ENCODE data around the gene FILIP1L.

Gene FILIP1L

DNA sequence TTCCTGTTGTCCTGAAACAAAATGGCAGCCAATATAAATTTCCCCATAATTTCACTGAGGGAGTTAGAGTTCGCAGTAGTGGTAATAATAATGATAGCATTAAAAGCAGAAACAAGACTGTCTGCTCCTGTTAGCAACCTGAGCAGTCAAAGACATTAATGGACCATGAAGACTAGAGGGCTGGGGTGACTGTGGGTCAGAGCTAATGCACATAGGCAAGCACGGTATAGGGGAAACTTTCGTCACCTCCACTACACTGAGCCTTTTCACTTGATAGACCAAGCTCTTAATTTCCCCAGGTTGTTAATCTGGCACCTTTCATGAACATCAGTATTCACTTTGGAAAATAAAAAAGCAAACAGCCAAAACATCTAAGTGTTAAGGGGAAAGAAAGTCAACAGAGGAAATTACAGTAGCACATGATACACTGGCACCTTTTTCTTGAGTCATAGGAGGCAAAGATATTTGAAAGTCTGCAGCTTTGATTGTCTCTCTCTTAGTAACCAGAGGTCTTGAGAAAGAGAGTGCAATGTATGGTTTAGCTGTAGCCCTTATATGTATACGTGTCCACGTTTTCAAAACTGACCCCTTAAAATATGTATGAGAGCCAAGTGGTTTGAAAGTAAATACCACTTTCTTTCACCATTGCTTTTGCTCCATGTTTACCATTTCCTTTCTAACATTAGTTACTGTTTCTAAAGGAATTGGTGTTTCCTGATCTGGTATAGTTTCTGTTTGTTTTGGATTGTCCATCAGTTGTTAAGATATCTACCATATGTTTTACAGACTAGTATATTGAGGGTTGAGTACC is 104.8 kb downstream of the FILIP1L start:
- no peak for DNase-seq (ENCODE audit: low read depth)

DNA sequence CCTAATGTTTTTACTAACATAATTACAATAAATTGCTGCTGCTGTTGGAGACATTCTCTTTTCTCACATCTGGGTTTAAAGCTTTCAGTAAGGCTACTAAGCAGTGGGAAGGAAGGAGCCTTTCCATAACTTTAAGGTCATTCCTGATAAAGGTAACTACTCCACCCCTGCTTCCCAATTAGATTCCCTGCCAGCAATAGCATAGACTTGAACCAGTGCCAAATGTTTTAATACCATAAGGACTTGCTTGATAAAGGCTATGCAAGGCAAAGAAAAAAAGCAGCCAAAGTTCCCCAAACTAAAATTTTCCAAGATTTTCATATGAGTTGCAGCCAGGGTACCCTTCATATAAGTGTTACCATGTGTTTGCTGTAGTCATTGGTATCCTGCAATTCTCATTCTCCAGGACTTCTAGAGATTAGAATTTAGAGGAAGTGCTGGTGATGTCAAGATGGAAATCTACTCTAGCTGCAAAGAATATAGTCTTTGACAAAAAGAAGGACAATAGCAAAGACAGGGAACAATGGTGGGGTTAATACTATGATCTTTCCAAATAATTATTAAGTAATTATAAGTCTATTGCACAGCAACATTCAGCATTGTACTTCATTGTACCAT is 106.1 kb downstream of the FILIP1L start:
- DNase-seq (ENCODE audit: low read depth): no peak

DNA sequence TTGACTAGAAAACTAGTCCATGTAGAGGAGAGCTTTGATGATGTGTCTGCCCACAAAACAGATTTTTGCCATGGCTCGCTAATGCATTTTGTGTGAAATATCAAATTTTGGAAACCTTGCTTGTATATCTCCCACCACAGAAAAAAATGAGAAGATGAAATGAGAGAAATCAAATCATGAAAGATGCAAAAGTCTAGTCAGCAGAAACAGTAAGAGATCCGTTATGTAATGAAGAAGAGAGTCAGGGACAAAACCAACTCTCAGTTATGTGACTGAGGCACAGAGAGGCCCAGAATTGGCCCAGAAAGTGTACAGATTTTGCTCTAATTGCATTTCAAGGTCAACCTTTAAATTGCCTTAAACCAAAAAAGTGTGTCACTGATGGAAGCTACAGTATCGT is 107.0 kb downstream of the FILIP1L start:
- DNase-seq (ENCODE audit: low read depth): no peak

DNA sequence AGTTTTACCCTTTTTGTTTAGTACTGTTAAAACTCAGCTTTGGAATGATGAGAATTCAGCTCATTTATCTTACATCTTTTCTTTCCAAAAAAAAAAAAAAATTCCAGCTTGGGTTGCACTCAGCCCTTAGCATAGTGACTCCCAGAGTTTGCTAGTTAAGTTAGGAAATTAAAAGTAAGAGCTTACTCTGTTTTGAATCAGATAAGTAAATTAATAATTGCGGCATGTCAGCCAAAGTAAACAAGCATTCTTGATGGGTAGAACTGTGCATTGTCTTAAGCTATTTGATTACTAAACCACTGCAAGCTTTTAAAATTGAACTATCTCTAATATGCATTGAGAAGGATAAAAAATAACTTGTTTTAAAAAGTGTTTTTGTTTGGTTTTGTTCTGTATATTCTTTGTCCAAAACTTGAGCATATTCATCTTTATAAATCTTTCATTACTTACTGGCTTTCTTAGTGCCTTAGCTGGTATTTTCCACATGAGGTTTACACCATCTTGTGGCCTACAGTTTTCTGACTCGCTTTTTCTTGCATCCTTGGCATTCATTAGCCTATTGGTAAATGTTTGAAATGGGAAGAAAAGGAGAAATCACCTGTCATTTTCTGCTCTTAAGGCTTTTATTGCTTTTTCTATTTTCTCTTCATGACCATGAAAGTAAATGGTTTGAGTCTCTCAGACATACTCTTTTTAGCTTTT is 107.6 kb downstream of the FILIP1L start:
- no peak for DNase-seq (ENCODE audit: low read depth)

DNA sequence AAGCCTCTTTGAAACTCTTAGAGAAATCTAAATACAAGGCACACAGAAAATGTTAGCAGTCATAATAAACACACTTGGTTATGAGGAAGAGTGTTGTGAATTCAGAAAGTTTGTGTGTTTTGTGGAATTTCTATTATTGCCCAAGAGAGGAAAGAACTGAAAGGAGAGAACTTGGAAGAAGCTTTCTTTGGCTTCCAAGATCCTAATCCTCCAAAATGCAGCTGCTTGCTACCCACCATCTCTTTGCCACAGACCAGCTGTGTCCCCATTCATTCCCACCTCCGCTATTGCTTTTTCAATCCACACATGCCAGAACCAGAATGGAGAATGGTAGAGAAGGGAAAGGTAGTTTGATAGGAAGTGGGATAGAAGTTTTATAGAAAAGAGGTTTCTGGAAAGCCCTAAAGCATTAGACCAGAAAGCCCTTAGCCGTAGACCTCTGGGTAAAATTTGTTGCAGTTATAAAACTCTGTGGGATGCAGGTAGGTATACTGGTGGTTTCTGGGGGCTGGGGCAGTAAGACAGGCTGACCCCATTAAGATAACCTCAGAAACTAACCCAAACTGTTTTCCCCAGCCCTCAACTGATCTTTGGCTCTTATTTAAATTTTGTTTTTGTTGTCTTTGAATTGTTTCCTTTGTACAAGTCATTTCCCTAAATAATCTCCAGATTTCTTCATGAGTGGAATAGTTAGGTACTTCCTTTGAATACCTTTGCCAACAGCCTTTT is 108.5 kb downstream of the FILIP1L start:
- DNase-seq (ENCODE audit: low read depth): no peak

DNA sequence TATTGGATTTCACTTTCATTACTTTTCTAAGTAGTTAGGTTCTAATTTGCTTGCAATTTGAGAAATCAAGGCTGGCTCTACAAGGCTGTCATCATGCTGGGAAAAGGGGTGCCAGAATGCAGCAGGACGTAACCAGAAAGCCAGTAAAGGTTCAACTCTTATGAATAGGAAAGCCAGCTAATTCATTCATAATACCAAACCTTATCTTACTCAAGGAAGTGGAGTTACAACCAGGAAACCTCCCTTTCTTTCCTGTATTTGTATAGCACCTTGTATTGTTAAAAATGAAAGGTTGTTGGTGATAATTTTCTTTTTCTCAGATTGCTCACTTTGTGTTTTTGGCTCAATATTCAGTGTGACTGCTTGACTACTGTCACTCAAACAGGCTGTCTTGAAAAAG is 109.4 kb downstream of the FILIP1L start:
- no peak for DNase-seq (ENCODE audit: low read depth)

DNA sequence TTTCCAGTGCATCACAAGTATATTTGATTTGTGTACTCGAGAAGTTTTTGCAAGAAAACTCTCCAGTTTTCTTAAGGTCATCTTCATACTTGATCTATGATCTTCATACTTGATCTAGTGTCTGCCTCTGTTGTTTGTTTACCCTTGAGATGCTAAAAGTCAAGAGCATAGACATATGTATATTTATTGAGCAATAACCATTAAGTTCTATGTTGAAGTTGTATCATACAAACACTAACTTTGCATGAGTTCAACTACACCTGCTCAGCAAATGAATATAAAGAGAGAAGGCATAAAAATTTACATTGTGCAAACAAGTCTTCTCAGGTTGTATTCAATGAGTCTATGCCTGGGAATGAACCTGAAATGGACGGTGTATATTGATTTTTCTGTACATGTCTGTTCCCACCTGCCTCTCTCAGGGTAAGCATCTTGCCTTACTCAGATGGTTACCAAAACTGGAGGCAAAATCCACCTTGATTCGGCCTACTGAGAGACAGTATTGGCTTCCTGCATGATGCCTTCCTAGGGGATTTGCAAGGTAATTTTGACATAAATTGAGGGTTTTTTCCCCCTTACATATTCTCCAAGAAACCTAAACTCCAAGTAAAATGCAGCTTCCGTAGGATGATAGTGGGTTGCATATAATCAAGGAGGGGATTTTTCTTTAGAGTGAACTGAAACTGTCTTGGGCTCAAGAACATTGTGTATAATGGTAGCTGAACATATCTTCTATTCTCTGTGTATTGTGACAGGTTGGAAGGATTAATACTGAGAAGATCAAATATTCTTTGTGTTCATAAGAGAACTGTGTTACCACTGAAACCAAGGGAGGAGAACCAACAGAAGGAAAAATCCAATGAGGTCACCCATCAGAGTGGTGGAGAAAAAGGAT is 110.4 kb downstream of the FILIP1L start:
- no peak for DNase-seq (ENCODE audit: low read depth)

DNA sequence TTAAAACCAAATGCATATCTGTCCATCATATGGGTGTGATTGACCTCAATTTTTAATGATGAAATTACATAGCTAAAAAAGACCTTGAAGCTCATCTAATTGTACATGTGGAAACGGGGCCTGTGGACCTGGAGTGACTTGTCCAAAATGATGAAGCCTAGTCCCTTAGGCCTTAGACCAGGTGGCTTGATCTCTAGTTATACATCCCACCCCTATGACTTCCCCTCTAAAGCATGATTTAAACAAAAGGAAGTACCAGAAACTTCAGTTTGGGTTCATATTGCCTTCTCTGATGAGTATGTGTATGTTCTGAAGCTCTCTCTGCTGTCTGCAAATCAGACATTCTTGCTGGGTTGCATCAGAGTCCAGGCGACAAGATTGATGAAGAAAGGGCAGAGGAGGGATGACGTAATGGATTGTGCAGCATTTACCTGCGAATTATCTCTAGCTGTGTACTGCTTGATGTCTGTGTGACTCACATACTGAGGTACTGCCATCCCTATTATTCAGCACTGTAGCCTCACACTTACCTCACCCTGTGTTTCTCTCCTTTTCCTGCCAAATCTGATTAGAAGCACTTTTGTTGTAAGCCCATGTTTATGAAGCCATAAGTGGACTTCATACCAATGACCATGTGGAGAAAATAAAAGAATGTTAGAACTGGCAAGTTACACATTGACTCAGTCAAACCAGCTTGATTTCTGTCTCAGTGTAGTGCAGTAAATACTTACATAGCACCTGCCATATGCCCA is 111.5 kb downstream of the FILIP1L start:
- DNase-seq (ENCODE audit: low read depth): no peak

DNA sequence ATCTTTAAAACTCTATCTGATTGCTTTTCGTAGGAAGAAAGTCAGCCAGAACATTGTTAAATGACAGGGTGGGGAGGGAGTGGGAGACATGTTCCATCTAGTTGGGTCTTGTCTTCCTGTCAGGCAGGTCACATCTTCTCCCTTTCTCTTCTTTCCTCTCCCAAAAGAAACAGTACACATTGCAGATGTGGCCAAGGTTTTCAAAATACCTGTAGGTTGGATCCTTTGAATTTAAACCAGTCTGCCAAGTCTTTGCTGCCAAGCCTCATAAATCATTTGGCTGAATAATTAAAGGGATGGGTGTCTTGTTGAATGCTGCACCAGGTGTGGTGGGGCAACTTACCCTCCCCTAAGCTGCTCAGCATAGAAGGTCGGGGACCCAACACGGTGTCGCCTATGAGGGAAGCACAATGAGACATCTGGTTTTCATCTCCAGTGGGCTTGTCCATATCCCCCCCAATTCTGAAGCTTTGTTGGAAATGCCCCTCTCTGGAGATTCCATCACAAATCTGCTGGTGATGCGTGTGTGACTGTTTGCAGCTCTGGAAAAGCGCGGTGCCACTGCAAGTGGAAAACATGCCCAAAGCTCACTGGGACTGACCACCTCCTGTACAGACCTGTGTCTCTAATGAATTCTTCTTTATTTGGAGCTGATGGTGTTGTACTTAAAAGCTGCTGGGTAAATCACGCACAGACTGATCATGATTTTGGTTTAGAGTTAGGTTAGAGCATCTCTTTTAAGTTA is 112.6 kb downstream of the FILIP1L start:
- DNase-seq (ENCODE audit: low read depth): no peak

DNA sequence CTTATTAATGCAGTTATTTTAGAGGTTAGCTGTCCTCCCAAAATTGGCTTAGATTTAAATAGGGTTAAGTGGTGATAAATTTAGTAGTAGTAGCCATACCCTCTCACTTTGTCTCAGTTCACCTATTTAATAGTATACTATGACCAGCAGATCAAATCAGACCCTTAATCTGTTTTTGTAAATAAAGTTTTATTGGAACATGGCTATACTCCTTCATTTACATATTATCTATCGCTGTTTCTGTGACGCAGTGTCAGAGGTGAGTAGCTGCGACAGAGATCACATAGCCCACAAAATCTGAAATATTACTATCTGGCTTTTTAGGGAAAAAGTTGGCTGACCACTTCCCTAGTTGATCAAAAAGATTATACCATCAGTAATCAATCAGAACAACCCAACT is 113.2 kb downstream of the FILIP1L start:
- no peak for DNase-seq (ENCODE audit: low read depth)

DNA sequence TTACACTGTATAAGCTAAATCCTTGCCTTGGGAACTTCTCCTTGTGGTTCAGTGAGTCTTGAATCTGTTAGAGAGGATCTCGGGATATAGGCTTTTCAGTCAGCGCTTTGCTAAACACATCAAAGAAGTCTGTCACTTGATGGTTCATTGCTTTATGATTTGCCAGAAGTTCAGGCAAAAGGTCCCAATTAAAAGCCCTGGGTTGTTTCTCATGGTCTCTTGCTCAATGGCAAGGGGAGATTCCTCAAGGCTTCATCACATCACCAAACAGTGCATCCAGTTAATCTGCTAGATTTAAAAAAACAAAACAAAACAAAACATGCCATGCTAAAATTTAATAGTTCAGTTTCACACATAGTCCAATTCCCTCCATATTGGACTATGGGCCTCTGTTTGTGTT is 114.8 kb downstream of the FILIP1L start:
- no peak for DNase-seq (ENCODE audit: low read depth)

DNA sequence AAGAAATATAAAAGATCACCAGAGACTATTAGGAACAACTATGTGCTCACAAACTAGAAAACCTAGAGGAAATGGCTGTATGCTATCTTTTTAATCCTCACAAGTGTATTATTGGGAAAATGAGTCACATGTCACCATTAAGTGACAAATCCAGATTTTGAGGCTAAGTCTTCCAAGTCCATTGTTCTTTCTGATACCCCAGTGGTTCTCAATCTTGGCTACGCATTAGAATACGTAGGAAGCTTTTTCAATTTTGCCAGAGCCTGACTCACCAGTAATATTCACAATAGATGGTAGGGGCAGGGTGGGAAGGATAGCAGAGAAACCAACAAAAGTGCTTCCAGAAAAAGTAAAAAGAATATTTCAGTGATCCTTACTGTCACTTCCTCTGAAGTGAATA is 117.0 kb downstream of the FILIP1L start:
- DNase-seq (ENCODE audit: low read depth): no peak

DNA sequence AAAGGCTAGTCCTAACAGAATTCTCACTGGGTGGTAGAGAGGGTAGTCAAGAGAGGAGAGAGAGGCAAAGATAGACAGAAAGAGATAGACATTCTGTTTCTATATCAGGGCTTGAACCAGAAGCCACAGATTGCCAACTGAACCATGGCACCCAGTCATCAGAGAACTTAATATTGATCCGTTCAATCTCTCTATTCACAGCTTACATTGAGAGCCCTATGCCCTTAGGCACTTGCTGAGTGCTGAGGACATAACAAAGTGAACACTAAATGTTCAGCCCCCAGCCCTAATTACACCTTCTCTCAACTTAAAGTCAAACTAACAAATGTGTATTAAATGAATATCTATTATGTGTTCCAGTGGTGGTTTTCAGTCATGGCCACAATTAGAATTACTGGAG is 124.1 kb downstream of the FILIP1L start:
- no peak for DNase-seq (ENCODE audit: low read depth)

DNA sequence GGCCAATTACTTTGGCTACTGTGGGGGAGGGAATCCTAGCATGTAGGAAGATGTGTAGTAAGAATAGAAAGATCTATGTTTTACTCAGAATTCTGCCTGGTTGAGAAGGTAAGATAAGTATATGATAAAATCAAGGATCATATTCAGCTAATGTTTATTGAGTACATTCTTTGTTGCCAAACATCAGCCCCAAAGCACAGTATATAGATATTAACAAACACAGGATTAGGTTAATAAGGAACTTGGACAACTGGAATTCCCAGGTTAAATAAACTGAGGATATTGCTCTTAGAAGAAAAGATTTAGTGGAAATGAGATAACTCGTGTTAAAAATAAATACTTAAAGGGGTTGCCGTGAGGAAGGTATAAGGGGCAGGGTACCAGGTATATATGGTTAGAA is 129.6 kb downstream of the FILIP1L start:
- no peak for DNase-seq (ENCODE audit: low read depth)

DNA sequence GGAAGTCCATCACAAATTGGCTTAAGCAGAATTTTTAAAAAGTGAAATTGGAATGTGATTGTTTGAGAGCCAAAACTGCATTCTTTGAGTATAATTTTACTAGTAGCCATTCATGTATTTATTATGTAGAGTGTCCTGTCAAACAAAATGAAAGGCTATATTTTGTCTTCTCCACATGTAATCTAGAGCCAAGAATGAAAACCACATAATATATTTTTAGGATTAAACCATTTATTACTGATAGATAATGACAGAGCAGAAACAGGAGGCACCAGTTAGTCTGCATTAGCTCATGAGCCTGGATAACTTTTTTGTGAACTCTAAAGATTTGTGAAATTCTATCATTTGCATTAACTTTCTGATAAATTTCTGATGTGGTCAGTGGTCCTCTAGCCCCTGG is 130.2 kb downstream of the FILIP1L start:
- no peak for DNase-seq (ENCODE audit: low read depth)

DNA sequence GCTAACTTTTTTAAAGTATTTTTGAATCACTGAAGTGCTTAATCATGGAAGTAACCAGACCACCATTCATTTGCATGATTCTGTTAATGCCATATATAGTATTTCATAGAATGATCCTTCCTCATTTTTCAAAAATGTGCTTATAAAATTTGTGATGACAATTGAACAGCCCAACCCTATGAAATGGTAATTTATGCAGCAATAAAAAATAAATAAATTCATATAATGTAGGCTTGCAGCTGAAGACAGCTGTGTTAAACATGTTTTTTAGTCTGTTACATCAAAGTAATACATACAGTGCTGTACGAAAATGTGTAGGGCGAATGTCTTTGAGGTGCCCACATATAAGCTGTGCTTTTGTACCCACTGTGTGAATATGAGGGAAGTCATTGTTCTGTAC is 131.7 kb downstream of the FILIP1L start:
- DNase-seq (ENCODE audit: low read depth): no peak

DNA sequence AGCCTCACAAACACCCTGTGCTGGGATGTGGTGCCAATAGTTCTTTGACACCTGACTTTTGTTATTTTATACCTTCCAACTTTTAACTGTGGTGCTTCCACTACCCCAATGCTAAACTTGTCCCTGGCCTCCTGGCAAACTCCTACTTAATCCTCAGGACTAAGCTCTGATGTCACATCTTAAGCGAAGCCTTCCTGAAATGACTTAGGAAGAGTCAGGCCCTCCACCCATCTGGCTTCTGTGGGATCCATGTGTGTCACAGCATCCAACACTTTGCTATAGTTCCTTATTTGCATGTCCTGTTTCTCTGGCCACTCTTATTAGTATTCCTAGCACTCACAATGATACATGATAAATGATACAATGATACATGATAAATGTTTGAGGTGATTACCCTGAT is 133.2 kb downstream of the FILIP1L start:
- no peak for DNase-seq (ENCODE audit: low read depth)

DNA sequence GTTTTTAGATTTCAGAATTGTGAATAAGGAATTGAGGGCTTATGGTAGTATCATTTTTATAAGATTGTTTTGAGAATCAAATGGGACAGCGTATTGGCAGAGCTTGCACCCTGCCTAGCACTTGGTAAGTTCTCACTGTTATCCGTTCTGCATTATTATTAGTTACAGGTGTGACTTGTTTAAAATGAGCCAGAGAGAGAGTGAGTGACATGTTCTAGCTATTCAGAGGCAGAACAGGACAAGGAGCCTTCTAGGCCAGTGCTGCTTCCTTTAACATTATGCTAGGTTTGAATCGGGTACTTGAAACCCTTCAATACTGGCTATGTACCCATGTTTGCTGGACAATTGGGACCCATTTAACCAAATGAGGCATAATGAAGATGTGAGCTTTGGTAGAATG is 133.7 kb downstream of the FILIP1L start:
- no peak for DNase-seq (ENCODE audit: low read depth)

DNA sequence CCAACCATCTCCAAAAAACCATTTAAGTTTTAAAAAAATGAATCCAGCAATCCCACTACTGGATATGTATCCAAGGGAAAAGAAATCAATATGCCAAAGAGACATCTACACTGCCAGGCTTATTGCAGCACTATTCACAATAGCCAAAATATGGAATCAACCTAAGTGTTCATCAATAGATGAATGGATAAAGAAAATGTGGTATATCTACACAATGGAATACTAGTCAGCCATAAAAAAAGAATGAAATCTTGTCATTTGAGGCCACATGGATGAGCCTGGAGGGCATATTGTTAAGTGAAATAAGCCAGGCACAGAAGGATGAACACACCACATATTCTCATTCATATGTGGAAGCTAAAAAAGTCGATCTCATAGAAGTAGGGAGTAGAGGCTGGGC is 136.1 kb downstream of the FILIP1L start:
- DNase-seq (ENCODE audit: low read depth): no peak

DNA sequence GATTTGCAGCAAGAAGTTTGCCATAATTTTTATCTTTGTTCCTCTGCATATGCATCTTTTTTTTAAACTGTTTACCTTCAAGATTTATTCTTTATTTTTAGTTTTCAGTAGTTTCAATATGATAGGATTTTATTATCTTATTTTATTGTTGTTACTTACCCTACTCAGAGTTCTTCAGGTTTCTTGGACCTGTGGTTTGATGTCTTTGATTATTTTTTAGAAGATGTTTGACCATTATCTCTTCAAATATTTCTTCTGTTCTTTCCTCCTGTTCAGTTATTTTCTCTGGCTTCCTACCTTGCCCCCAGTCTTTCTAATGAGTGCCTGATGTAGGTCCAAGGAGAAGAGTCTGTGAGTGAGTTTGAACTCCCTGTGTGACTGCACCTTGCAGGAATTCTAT is 137.7 kb downstream of the FILIP1L start:
- DNase-seq (ENCODE audit: low read depth): no peak

Measured in activated T-cell treated with anti-CD3 and anti-CD28 coated beads for 48 hours (primary cell).